Activated CD4-positive, CD25-positive, alpha-beta regulatory T cell treated with anti-CD3 and anti-CD28 coated beads, Interleukin-2, amount 50 U/mL, for 72 hours (primary cell): ENCODE data around the gene LYRM4.

ENCODE experiments used
- DNase-seq: peaks from one replicate; pipeline ENCODE4 v3.0.0; 2021

Gene LYRM4

DNA sequence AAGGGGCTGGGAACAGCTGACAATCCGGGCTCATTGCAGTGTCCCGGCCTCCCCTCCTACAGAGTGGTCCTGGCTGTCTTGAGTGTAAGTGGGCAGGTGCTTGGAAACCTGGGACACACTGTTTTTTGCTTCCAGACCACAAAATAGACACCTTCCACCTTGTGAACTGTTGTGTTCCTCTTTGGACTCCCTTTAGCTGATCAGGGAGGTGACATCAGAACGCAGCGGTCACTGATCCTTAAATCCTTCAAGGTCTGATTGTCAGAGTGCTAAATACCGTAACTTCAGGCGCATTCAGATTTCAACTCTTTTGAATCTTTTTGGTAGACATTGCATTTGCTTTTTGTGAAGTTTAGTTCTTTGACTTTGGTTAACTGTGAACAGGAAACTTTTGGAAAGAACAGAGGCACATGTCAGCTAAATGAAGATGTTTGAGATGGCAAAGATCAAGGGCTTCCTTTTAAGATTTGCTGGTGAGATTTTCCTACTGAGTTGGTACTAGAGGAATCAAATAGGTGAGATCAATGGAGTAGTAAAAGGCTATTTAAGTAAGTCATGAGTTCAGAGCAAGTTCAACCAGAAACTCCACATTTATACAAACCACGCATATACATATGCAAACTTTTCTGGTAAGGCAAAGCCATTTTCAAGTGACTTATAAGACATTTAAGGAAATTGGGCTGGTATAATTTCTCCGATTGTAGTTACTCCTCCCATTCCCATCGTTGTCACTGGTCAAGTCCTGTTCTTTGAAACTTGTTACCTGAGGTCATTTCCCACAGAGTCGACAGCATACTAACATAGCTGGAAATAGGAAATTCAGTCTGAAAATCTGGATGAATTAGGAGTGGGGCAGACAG is 169.3 kb downstream of the LYRM4 start:
- no peak for DNase-seq

DNA sequence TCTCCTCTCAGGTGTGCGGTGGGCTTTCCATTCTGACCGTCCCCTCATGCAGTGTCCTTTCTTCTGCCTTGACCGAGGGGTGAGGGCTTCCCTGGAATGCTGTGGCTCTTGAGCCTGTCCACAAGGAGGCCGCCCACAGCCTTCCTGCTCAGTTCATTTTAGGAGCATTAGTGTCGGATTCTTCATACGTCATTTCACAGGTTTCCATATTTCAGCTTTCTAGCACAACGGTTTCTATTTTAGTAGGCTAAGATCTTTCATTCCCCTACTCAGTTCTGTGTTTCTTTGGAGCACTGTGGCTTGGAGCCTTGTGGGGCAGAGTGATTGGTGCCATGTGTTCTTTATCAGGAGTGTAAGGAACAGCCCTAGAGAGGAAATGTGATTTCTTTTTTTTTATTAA is 170.1 kb downstream of the LYRM4 start:
- DNase-seq, result no peak

DNA sequence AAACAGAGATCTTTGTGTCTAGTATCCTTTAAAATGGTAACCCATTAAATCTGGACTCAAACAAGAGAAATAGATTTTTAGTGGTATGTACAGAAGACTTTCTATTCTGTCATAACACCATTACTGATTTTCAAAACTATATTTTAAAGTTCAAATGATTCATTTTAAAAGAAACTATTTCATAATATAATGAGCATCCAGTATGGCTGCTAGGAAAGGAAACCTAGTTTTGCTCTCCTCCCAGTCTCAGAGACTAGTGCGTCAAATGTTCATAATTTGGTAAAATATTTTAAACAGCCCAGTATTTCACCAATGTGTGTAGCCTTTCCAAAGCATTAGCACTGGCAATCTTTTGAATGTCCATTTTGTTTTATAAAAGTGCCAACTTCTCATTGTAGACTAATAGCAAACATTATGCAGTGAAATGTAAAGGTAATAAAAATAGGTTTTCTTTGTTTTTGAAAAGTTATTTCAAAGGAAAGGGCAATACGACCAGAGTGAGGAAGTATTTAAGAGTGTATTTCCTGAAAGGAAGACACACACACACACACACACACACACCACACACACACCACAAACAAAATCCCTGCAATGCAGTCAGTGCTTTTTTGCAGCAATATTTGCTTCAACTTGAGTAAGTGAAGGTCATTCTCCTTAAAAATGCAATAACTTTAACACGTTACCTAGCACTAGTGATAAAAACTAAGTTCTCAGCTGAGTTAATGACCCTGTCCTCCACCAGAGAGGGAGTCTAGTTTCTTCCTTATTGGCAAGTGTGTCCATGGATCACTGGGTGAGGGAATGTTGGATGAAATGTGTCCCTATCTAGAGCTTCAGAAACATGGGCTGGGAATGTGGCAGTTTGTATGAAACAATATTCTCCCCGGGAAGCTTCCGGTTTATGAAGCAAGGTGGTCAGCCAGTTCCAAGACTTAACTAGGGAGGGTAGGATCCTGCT is 171.0 kb downstream of the LYRM4 start:
- no peak for DNase-seq

DNA sequence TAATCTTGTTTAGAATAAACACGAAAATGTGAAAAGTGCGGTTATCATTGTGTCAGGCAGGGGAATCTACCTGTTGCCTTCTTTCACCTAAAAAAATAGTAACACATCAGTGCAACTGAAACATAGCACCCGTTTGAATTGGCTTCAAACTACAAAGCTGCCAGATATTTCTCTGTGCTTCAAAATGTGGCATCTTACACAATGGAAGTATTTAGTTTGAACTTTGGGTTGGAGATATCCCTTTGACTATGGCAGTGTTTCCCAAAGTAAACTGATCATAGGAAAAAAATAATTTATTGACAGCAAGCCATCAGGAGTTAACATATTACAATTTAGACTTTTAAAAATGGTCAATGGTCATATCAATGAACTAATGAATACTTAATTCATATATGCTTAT is 172.0 kb downstream of the LYRM4 start:
- DNase-seq, result no peak

DNA sequence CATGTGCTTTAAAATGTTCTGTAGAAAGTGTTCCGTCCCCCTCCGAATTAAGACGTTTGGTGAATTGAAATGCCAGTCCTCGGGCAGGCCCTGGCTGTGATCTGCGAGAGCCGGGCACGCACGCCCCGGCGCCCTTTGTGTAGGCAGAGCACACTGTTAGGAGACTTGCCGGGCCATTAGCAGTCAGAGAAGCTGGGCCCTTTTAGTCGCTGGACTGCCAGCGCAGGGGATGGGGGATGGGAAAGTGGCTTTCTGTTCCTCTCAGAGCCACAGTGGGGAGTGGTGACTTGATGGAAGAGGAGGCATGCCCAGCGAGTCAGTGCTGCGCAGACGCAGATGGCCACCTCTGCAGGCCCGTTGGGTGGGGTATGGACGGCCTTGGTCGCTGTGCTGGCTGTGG is 173.4 kb downstream of the LYRM4 start:
- no peak for DNase-seq

DNA sequence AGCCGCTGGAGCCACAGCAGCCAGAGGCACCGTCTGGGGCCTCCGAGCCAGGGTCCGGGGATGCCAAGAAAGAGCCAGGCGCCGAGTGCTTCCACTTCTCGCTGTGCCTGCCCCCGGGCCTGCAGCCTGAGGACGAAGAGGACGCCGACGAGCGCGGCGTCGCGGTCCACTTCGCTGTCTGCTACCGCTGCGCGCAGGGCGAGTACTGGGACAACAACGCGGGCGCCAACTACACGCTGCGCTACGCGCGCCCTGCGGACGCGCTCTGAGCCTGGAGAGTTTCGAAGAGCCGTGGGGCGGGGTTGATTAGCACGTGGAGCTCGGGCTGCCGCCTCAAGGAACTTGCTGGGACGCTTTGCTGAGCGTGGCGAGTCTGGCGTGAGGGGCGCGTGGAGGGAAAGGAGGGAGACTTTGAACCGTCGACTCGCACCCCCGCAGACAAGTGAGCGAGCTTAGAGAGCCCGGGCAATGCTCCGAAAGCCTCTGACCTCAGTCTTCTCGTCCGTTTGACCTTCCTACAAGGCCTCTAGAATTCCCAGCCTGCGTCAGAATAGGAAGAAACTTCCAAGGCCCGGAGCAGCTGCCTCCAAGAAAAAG is 174.4 kb downstream of the LYRM4 start:
- DNase-seq, result no peak

DNA sequence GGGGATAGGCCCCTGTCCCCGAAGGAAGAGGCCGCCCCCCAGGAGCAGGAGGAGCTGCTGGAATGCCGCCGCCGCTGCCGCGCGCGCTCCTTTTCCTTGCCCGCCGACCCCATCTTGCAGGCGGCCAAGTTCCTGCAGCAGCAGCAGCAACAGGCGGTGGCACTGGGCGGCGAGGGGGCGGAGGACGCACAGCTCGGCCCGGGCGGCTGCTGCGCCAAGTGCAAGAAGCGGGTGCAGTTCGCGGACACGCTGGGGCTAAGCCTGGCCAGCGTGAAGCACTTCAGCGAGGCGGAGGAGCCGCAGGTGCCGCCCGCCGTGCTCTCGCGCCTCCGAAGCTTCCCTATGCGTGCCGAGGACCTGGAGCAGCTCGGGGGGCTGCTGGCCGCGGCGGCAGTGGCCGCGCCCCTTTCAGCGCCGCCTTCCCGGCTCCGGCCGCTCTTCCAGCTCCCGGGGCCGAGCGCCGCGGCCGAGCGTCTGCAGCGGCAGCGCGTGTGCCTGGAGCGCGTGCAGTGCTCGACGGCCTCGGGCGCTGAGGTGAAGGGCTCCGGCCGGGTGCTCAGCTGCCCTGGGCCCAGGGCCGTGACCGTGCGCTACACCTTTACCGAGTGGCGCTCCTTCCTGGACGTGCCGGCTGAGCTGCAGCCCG is 175.0 kb downstream of the LYRM4 start:
- no peak for DNase-seq

DNA sequence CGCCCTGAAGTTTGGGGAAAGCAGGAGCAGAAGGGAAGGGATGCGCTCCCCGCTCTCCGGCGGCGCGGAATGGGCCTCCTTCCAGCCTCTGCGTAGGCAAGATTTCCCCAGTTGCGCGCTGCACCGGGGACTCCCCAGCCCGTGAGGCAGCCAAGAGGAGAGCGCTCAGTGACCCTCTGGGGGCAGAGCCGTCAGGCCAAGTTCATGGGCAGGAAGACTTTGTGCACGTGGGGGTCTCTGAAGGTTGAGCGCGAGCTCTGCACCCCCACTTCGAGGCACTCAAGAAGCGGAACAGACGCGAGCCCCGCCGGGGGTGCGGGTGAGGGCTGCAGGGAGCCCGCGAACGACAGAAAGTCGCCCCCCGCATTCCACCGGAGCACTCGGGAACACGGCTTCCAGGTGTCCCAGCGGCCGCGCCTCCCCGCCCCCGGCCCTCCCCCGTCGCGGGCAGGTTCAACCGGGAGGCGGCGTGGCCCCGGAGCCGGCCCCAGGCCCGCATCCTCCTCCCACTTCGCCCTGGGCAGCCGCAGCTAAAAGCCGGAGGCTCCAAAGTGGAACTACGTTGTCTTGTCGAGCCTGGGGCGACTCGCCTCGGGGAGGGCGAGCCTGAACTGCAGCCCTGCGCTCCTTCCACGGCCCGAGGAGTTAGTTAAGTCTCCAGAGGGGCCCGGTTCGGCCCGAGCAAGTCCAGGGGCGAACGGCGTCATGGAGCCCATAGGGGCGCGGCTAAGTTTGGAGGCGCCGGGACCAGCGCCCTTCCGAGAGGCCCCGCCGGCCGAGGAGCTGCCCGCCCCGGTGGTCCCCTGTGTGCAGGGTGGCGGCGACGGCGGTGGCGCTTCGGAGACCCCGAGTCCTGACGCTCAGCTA is 175.7 kb downstream of the LYRM4 start, which contains the start of gene PPP1R3G:
TSS of gene PPP1R3G (plus strand) at position 561 of the 867 bp plus-strand sequence. CDS start at position 706, 145 bp downstream.
- DNase-seq, result no peak

DNA sequence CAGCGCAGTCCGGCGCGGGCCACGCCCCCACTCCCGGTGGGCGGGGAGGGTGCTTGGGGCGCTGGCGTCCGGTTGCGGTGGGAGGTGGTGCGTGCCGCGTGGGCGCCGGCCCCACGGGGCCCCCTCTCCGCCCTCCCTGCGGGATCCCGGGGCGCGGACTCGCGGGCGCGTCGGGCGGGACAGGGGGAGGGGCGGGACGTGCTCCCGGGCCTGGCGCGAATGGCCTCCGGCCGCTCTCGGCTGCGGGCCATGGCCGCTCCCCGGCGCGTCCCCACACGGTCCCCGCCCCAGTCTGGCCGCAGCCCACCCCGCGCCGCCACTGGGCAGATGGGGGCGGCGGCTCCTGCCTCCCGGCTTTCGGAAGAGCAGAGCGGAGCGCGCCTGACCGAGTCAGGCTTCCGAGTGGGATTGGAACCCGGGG is 176.4 kb downstream of the LYRM4 start:
- DNase-seq, result no peak

DNA sequence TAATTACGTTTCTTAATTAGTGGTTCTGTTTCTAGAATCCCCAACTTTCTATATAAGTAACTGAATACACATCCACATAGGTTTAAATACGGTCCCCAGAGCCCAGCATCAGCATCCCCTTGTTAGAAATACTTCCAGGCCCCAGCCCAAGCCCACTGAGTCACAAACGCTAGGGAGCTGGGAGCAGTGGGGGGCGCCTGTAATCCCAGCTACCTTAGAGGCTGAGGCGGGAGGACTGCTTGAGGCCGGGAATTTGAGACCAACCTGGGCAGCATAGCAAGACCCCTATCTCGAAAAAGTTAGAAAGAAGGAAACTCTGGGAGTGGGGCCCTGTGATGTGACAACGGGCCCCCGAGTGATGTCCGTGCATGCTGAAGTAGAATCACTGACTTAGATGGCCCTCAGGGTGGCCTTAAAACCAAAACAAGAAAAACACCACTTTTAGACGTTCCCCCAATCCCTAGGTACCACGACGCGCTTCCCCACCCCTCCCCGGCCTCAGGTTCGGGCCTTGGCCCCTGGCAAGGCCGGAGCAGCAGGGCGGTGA is 176.9 kb downstream of the LYRM4 start:
- DNase-seq, result no peak

DNA sequence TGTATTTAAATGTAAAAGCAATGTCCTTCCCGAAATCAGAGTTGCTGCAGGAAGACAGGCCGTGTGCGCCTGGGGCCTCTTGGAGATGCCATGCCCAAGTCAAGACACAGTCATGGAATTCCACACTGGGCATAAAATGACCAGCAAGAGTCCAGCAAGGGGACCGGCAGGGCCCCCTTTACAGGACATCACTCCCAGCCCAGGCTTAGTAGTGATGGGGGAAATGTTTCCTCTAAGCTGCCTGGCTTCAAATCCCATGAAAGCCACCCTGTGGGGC is 177.5 kb downstream of the LYRM4 start:
- no peak for DNase-seq

DNA sequence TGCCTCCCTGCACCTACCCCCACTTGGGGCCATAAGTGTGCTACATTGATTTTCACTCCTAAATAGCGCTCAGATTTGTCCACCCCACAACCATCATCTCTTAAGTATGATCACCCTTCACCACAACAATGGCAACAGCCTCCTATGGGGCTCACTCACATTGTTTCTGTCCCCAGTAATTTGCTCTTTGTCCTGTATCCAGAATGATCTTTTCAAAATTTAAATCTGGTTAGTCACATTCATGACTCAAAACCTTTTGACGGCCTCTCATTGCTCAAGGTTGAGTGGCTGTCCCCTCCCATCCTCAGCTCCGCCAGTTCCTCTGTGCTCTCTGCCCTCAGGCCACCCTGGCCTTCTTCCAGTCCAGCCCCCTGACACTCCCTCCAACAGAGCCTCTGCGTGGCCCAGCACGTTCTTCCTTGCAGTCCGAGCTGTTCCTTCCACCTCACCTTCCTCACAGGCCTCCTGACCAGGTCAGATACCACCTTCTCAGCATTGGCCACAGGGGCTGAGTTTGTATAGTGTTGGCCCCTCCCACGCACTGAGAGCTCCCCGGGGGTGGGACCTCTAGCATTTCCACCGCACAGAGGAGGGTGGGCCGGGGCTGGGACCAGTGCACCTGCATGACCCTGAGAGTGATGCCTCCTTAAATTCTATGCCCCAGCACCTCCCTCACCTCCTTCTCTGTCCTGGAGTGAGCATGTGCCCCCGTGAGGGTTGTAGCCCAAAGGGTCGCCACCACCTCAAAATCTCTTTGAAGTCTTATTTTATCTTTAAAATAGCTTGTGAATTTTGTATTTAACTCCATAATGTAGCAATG is 178.1 kb downstream of the LYRM4 start:
- no peak for DNase-seq

DNA sequence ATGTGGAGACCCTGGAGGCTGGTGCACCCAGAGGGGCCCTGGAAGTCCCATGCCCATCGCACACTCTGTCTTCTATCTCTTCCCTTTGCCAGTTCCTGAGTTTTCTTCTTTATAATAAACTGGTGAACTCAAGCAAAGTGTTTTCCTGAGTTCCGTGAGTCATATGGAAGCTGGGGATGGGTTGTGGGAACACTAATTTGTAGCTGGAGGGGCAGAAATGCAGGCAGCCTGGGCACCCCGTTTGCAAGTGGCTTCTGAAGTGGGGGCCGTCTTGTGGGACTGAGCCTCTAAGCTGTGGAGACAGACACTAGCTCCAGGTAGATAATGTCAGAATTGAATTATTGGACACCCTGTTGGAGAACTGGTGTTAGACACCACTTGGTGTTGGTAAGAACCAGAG is 178.8 kb downstream of the LYRM4 start:
- no peak for DNase-seq

DNA sequence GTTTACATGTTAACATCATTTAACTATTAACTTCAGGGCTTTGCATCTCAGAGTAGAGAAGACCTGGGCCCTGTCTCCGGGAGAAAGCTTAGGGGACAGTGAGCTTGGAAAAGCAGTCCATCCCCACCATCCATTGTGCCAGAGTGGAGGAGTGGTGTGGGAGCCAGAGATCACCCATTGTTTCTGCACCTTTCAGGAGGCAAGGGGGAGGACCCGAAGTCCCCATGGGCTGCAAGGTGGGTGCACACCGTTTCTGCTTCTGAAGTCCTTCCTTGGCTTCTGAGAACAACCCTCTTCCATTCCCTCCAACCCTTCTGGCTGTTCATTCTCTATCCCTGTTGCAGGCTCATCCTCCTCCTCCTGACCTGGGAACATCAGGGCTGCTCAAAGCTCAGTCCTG is 179.6 kb downstream of the LYRM4 start:
- no peak for DNase-seq

DNA sequence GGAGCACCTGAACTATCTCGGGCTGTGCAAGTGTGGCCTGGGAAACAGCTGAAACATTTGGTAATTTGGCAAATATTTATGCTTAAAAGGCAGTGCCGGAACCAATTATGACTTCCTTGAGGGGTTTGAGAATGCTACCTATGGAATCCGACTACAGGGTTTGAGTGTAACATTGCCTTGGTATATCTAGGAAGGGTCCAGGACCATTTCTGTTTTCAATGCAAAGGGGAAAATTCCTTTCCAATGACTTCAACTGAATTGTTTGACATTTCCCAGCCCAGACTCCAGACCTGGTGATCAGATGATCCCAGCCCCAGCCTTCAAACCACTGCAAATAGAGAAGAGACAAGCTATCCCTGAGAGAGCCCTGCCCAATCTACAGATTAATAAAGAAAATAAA is 180.2 kb downstream of the LYRM4 start:
- DNase-seq, result no peak

DNA sequence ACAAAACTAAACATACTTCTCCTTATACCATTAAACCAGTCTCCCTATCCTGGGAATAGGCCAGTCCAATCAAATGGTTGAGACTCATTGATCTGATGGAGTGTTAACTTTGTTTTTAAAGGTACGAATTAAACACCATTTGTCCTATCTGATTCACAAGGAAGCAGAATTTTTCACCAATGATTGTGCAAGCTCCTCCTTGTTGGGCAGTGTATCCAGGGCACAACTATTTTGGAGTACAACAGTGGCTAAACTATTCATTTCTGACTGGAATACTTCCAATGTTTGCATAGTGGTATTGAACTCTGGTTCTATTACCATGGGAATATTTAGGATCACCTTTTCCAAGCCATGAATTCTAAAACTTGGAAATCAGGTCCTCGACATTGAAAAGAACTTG is 181.1 kb downstream of the LYRM4 start:
- no peak for DNase-seq

DNA sequence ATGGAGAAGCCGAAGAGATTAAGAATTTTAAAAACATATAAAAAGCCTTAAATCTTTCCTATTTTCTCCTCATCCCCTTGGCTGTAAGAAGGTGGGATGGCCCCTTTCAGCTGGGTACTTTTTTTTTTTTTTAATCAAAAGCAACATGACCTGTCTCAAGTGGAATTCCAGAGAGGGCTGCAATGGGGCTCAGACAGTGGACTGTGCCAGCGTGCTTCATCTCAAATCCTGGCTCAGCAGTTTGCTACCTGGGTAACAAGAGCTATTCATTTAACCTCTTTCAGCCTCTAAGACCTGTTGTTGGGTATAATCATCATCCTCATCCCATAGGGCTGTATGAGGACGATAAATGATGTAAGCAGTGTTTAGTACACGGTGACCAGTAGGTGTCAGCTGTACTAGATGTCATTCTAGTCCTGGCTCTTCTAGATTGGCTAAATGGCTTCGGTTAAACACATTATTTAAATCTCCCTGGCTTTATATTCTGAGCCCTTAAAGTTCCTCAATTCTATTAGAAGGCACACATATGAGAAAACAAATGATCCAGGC is 182.6 kb downstream of the LYRM4 start:
- DNase-seq, result no peak

DNA sequence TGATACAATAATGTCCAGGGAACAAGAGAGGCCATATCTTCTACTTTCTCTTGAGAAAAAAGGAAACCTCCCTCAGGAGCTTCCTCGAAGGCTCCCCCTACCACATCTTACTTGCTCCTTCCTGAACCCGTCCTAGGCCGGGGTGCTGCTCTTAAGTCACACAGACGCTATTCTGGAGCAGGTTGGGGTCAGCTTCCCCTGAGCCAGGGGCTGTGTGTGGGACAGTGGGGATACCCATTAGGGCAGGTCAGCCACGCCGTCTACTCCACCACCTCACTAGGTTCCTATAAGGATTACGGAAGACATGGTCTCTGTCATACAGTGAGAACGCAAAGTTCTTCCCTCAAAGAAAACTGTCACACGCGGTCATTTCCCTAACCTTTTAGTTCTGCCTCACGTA is 183.8 kb downstream of the LYRM4 start:
- DNase-seq, result no peak

DNA sequence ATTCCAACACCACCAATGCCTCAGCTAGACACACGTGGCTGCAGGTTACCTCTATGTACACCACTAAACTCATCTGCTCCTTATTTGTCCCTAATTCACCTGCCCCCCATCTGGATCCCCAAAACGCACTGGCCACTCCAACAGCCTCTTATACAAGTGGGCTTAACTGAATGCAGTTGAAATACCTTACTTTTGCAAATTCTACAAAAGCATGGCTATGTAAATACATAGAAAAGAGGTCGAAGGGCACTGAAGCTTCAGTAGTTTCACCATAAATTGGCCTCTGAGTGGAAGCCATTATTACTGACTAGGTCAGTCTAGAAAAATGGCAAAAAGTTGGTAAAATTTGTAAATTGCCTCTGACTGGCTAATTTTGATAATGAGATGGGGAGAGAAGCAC is 186.8 kb downstream of the LYRM4 start:
- no peak for DNase-seq

DNA sequence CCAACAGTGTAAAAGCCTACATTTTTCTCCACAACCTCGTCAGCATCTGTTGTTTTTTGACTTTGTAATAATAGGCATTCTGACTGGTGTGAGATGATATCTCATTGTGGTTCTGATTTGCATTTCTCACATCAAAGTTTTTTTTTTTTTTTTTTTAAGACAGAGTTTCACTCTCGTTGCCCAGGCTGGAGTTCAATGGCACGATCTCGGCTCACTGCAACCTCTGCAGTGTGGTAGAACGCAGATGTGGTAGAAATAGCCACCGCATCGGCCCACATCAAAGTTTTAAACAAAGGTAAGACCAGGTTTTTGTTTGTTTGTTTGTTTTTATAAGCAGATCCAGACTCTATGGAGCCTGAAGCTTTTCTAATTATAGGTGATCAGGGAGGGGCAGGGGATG is 188.3 kb downstream of the LYRM4 start:
- no peak for DNase-seq

DNA sequence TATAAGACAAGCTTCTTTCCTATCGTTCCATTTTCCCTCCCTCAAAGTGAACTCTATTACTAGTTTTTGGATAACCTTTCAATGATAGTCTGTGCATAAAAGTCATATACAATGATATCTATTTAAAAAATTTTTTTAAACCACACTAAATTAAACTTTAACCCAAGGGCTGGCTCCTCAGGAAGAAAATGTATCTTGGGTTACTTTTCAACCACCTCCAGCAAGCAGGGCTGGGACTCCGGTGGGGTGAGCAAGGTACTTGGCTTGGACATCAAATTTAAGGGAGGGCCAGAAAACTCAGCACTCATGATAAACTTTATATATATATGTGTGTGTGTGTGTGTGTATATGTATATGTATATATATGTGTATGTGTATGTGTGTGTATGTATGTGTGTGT is 189.5 kb downstream of the LYRM4 start:
- no peak for DNase-seq
